Body of pancreas (tissue), 4 donors: ENCODE measurements around the gene KANSL1L. TPM values are rescaled to one million over a fixed set of nuclear protein-coding genes. Genes with fewer than 3 reads are reported as not detected.
"Not testable (repeated sequence)": the region's sequence is repeated elsewhere in the genome, so short reads cannot be mapped to it uniquely, and the experiment has no call there.

Source experiments
- ATAC-seq: fragments of 150-250 bp; one replicate; pipeline ENCODE4 v1.9.1; 2016
- DNase-seq, 4 donors: peaks; one replicate each; pipeline ENCODE4 v3.0.0-alpha.2; 2019
- H3K27ac ChIP-seq, 4 donors: fragments of 200-600 bp; sonication (generic); 1 replicate in 3 of 4; 2 replicates in 1 of 4; pipeline versions ENCODE4 v1.5.1 to v1.6.1; 2016 to 2019; ENCODE audit warnings: mild to moderate bottlenecking in 1 of 4, mixed read lengths in 1 of 4, moderate library complexity in 1 of 4
- H3K27me3 ChIP-seq, 2 donors: fragments of 200-600 bp; sonication (generic); one replicate each; pipeline ENCODE4 v1.6.0; 2016; ENCODE audit warnings: mild to moderate bottlenecking in 1 of 2
- H3K36me3 ChIP-seq, 2 donors: fragments of 200-600 bp; sonication (generic); replicated peaks in 1 of 2; 2 replicates each; pipeline ENCODE4 v1.5.1; 2016; ENCODE audit warnings: low read depth in 2 of 2; ENCODE audit not compliant: insufficient read depth in 1 of 2
- H3K4me1 ChIP-seq: fragments of 200-600 bp; sonication (generic); one replicate; pipeline ENCODE4 v1.6.0; 2016
- H3K4me3 ChIP-seq, 2 donors: fragments of 200-600 bp; sonication (generic); 1 replicate in 1 of 2; 2 replicates in 1 of 2; pipeline ENCODE4 v1.5.1; 2016 to 2019
- H3K9me3 ChIP-seq, 3 donors: fragments of 200-600 bp; sonication (generic); 1 replicate in 2 of 3; 2 replicates in 1 of 3; pipeline ENCODE4 v1.5.1; 2016
- POLR2A ChIP-seq, 3 donors: fragments of 450-650 bp; IDR thresholded peaks; one replicate each; pipeline ENCODE4 v1.6.1; 2016; ENCODE audit warnings: antibody characterized with exemption in 3 of 3, mild to moderate bottlenecking in 2 of 3
- WGBS, 2 donors: methylation state at CpG; one replicate each; pipeline ENCODE4 v1.1.5; 2017; 5-methylcytosine and 5-hydroxymethylcytosine counted together
- intact Hi-C: fragments of 100-400 bp; cut with DNase I; formaldehyde crosslinking; loops from one replicate; pipeline ENCODE4 v1.15.1; 2023
- total RNA-seq, 2 donors: library from RNA; depleted of rRNA; stranded (reverse); fragments of >200 nt; gene quantifications; one replicate each; pipeline ENCODE4 v1.1.0, GENCODE V29; 2016
- TF ChIP-seq, protein P1 (sequence below), 7 experiments: fragments of 450-650 bp in 4 of 7; fragments of 200-600 bp in 3 of 7; sonication (generic) in 3 of 7; IDR thresholded peaks; one replicate each; pipeline ENCODE4 v1.5.1; 2016 to 2019; ENCODE audit warnings: antibody characterized with exemption in 7 of 7

The KANSL1L gene
- total RNA-seq, 2 donors from 2014 or later, result 26.5 to 94.9 TPM

DNA sequence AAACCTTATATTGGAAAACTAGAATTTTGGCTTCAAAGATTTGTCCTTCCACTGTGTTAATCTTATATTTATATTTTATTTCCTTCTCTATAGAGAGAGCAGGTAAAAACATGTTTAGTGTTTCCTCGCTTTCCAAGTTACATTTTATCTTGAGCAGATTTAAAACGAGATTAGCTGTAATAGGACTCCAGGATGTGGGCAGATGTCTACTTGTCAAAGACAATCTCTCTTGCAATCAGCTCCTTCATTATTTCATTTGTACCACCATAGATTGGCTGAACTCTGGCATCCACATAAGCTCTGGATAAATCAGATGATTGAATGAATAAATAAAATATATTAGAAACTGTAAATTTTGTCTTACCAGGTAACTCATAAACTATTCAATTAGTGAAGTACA is 17.5 kb upstream of the KANSL1L start:
- intact Hi-C loops, result no loop called here
- Histone ChIP-seq H3K9me3 (peaks cover 0 to 4% (median 0%) of the 10 kb centered on the region in 3 donors), H3K27ac (peak overlapping the region in 3 of 4 donors; percentile 25 to 86 (median 41)), H3K36me3 (no peaks in the 10 kb centered on the region), H3K4me1 (peaks cover 30% of the 10 kb centered on the region), H3K27me3 (no peaks in the 10 kb centered on the region), H3K4me3 (no peak overlapping the region)
- no peak for DNase-seq
- TF ChIP-seq, protein P1, sequence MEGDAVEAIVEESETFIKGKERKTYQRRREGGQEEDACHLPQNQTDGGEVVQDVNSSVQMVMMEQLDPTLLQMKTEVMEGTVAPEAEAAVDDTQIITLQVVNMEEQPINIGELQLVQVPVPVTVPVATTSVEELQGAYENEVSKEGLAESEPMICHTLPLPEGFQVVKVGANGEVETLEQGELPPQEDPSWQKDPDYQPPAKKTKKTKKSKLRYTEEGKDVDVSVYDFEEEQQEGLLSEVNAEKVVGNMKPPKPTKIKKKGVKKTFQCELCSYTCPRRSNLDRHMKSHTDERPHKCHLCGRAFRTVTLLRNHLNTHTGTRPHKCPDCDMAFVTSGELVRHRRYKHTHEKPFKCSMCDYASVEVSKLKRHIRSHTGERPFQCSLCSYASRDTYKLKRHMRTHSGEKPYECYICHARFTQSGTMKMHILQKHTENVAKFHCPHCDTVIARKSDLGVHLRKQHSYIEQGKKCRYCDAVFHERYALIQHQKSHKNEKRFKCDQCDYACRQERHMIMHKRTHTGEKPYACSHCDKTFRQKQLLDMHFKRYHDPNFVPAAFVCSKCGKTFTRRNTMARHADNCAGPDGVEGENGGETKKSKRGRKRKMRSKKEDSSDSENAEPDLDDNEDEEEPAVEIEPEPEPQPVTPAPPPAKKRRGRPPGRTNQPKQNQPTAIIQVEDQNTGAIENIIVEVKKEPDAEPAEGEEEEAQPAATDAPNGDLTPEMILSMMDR (IDR thresholded peaks at IDR 0.05), result no peak
- TF ChIP-seq POLR2A (IDR thresholded peaks at IDR 0.05), result no peak
- ATAC-seq, result no peak
- WGBS, 2 donors, result 26 to 38% methylated on average over 2 of the region's 2 CpGs

- intact Hi-C loops, result no loop called here
Measured at GRCh38 chr2:210188190-210188589, 17.0 kb upstream of the KANSL1L start.

DNA sequence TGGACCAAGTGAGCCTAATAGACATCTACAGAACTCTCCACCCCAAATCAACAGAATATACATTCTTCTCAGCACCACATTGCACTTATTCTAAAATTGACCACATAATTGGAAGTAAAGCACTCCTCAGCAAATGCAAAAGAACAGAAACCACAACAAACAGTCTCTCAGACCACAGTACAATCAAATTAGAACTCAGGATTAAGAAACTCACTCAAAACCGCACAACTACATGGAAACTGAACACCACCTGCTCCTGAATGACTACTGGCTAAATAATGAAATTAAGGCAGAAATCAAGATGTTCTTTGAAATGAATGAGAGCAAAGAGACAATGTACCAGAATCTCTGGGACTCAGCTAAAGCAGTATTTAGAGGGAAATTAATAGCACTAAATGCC is 12.7 kb upstream of the KANSL1L start:
- H3K9me3 ChIP-seq, ATAC-seq, H3K4me3 ChIP-seq, H3K36me3 ChIP-seq, H3K27ac ChIP-seq, intact Hi-C loops, H3K27me3 ChIP-seq, DNase-seq: not testable (repeated sequence)
- peaks cover 30% of the 10 kb centered on the region for H3K4me1 ChIP-seq
- 85 to 91% methylated on average over 1 of the region's 1 CpG for WGBS, 2 donors

More at GRCh38 chr2:210188190-210188589, 17.0 kb upstream of the KANSL1L start:
- Histone ChIP-seq H3K4me3 (no peak overlapping the region), H3K27ac (peak overlapping the region in 2 of 4 donors; percentile 25 to 86), H3K4me1 (peaks cover 30% of the 10 kb centered on the region), H3K36me3 (no peaks in the 10 kb centered on the region), H3K9me3 (peaks cover 0 to 4% (median 0%) of the 10 kb centered on the region in 3 donors), H3K27me3 (no peaks in the 10 kb centered on the region)
- no peak for TF ChIP-seq POLR2A (IDR thresholded peaks at IDR 0.05)
- TF ChIP-seq, protein P1 (IDR thresholded peaks at IDR 0.05), result no peak
- DNase-seq, result no peak
- 69 to 84% methylated on average over 3 of the region's 3 CpGs for WGBS, 2 donors
- ATAC-seq, result no peak

GRCh38 chr2:210181606-210182088 is 10.4 kb upstream of the KANSL1L start:
- H3K9me3 ChIP-seq, intact Hi-C loops, H3K36me3 ChIP-seq, H3K27me3 ChIP-seq, H3K27ac ChIP-seq, ATAC-seq, H3K4me3 ChIP-seq: not testable (repeated sequence)
- H3K4me1 ChIP-seq, result peaks cover 22% of the 10 kb centered on the region
- DNase-seq, result peak in 3 of 4 donors; percentile 17 to 64 (median 41)
- 75 to 85% methylated on average over 4 to 12 of the region's 12 CpGs for WGBS, 2 donors

- H3K4me3 ChIP-seq, intact Hi-C loops, H3K27me3 ChIP-seq, H3K36me3 ChIP-seq, ATAC-seq, DNase-seq, H3K9me3 ChIP-seq: not testable (repeated sequence)
- WGBS, 2 donors, result 78 to 83% methylated on average over 3 of the region's 3 CpGs
- Histone ChIP-seq H3K4me1 (peaks cover 22% of the 10 kb centered on the region), H3K27ac (peak overlapping the region in 1 of 4 donors; percentile 38)
Measured at GRCh38 chr2:210181033-210181605, 9.9 kb upstream of the KANSL1L start.

DNA sequence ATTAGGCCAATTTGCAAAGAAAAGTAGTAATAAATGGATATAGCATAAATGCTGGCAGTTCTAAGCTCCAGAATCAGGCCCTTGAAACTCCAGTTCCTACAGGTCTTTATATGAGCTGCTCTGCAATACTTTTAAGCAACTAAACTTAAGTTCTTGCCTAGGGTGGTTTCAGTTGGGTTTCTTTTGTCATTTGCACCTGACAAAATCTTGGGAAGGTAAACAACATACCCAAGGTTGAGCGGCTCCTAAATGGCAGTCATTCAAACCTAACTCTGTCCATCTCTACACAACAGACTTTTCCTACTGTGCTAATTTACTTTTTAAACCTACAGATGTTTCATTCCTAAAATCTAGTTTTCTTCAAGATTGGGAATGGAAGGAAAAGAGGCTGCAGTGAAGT is 9.3 kb upstream of the KANSL1L start:
- TF ChIP-seq, protein P1 (IDR thresholded peaks at IDR 0.05), result no peak
- TF ChIP-seq POLR2A (IDR thresholded peaks at IDR 0.05), result no peak
- Histone ChIP-seq H3K27ac (peak overlapping the region in 2 of 4 donors; percentile 38 to 39), H3K27me3 (no peaks in the 10 kb centered on the region), H3K36me3 (no peaks in the 10 kb centered on the region), H3K4me1 (peaks cover 22% of the 10 kb centered on the region), H3K4me3 (no peak overlapping the region), H3K9me3 (peaks cover 0 to 4% (median 0%) of the 10 kb centered on the region in 3 donors)
- ATAC-seq (peak; percentile 38), DNase-seq (no peak)
- intact Hi-C loops, result no loop called here
- WGBS, 2 donors, result 40 to 46% methylated on average over 1 of the region's 1 CpG
